Left colon (tissue), 2 donors: Measurements from ENCODE around the gene UBE2F. TPM values are rescaled to one million over a fixed set of nuclear protein-coding genes. Genes with fewer than 3 reads are reported as not detected.
"Not testable (repeated sequence)": the region's sequence is repeated elsewhere in the genome, so short reads cannot be mapped to it uniquely, and the experiment has no call there.

Source experiments
- ATAC-seq: fragments of 200-7000 bp; cut with Tn5 transposase; one replicate; pipeline ENCODE4 v1.9.1; 2020; ENCODE audit warnings: mild to moderate bottlenecking, moderate library complexity
- DNase-seq, 2 donors: peaks; one replicate each; pipeline ENCODE4 v3.0.0-alpha.2; 2020
- intact Hi-C, 2 donors: fragments of 100-400 bp; cut with DNase I in 1 of 2; cut with micrococcal nuclease in 1 of 2; formaldehyde crosslinking; loops; one replicate each; pipeline versions ENCODE4 v1.11.2 to v1.14.0; 2022; cut with DNase I, micrococcal nuclease
- total RNA-seq, 2 donors: library from RNA; stranded (reverse); fragmentation: NEBNext Ultra II Directional; extraction: Animal tissue kit (Norgen Biotek cat#: 25700); gene quantifications; one replicate each; pipeline ENCODE4 v1.2.1, GENCODE V29; 2021
- donor health status: DM: no; HTN: no; CAD: no.
- donor health status: DM: yes; HTN: yes; CAD: no.

Gene UBE2F
- total RNA-seq, 2 donors from 2014 or later: 50.8 to 52.9 TPM

- DNase-seq (peak; percentile 37 to 53), ATAC-seq (peak; percentile 25)
- intact Hi-C loops: no loop called here
Observed at GRCh38 chr2:237968048-237968862, 1.4 kb downstream of the UBE2F start.

DNA sequence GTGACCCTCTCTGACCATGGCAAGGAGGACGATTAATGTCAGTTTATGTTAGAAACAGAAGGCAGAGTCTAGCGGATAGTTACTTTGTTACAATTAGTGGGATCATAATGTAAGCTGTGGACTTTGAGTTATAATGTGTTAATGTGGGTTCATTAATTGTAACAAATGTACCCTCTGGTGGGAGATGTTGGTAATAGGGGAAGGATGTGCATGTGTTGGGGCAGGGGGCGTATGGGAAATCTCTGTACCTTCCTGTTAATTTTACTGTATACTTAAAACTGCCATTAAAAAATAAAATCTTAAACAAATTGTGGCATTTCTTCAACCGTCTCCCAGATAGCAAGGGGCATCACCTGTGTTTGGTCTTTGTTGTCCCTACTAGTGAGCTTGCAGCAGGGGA lies 4.8 kb downstream of the UBE2F start:
- no peak for DNase-seq
- ATAC-seq: no peak
- intact Hi-C loops: no loop called here

GRCh38 chr2:237972211-237972610 lies 5.4 kb downstream of the UBE2F start:
- intact Hi-C loops: no loop called here
- DNase-seq: no peak
- ATAC-seq: no peak

DNA sequence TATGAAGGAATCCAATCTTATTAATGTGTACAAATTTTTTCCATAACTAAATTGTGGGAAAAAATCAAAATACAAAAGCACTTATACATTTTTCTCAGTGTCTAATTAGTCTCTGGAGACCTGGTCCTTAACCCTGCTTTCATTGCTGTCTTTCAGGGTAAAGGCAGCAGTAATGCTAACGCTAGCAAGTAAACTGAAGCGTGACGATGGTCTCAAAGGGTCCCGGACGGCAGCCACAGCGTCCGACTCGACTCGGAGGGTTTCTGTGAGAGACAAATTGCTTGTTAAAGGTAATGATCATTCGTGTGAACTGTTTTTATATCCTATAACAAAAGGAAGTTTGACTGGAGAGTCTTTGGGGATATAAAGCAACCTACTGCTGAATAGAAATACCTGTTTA lies 6.1 kb downstream of the UBE2F start:
- no peak for DNase-seq
- intact Hi-C loops: no loop called here
- no peak for ATAC-seq

GRCh38 chr2:237977380-237977779 lies 10.6 kb downstream of the UBE2F start:
- intact Hi-C loops: no loop called here
- DNase-seq: no peak
- ATAC-seq: no peak

DNA sequence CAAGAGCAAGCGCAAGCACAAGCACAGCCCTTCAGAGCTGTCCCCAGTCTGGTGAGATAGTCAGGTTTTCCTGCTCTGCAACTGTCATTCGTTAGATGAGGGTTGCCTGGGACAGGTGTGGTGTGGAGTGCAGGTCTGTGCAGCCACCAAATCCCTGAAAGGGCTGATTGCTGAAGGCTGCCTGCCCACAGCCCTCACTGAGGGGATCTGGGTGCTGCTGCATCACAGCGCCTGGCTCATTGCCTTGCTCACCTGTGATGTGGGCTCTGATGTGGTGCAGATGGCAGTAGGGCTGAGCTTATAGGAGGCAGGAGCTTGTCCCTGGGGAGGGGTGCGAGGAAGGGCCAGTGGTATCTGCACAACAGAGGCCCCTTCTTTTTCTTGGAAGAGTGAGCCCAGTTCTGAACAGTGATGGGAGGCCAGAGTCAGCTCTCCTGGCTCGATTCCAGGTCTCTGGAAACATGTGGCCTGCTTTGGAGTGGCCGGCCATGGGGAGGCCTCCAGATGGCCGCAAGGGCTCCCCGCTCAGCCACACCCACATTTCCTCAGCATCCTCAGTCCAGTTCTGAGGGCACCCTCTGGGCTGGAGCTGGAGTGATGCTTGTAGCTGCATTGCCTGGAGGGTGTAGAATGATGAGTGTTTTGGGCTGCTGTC lies 11.4 kb downstream of the UBE2F start:
- ATAC-seq (no peak), DNase-seq (no peak)
- intact Hi-C loops: no loop called here

DNA sequence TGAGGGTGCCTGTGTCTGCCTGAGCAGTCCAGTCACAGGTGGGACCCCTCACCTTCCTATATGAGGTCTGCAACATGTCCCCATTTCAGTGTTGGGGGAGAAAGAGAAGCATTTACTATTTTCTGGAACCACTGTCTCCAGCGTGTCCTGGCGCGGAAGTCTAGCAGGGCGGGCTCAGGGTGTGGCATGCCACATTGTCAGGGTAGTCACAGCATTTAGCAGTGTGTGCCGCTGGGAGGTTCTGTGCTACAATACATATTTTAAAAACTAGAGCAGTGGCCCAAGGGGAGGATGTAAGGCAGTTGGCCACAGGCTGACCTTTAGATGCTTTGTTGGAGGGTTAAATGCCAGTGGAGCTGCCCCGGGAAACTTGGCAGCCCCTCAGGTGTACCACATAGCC lies 12.5 kb downstream of the UBE2F start:
- DNase-seq: no peak
- ATAC-seq: no peak
- intact Hi-C loops: no loop called here

DNA sequence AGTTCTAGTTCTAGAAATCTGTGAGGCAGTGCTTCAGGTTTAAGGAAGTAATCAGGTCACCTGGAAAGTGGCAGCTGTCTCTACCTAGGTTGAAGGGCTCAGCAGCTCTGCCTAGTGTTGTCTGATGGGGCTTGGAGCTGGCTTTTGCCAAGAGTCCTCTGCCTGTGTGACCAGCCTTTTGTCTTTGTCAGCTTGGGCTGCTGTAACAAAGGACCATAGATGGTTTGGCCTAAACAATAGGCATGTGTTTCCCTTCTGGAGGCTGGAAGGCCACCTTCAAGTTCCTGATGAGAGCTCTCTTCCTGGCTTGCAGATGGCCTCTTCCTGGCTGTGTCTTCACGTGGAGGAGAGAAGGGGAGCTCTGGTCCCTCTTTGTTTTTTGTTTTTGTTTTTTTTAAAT lies 13.3 kb downstream of the UBE2F start:
- intact Hi-C loops: no loop called here
- DNase-seq (no peak), ATAC-seq (no peak)

- DNase-seq (no peak), ATAC-seq (no peak)
- intact Hi-C loops: no loop called here
Observed at GRCh38 chr2:237980751-237981150, 13.9 kb downstream of the UBE2F start.

DNA sequence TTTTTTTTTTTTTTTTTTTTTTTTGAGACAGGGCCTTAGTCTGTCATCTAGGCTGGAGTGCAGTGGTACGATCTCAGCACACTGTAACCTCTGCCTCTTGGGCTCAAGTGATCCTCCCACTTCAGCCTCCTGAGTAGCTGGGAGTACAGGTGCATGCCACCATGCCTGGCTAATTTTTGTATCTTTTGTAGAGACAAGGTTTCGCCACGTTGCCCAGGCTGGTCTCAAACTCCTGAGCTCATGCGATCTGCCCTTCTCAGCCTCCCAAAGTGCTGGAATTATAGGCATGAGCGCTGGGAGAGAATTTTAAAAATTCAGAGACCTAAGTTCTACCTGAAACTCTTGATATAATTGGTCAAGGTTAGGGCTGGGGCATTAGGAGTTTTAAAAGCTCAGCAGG lies 14.8 kb downstream of the UBE2F start:
- ATAC-seq, DNase-seq, intact Hi-C loops: not testable (repeated sequence)

DNA sequence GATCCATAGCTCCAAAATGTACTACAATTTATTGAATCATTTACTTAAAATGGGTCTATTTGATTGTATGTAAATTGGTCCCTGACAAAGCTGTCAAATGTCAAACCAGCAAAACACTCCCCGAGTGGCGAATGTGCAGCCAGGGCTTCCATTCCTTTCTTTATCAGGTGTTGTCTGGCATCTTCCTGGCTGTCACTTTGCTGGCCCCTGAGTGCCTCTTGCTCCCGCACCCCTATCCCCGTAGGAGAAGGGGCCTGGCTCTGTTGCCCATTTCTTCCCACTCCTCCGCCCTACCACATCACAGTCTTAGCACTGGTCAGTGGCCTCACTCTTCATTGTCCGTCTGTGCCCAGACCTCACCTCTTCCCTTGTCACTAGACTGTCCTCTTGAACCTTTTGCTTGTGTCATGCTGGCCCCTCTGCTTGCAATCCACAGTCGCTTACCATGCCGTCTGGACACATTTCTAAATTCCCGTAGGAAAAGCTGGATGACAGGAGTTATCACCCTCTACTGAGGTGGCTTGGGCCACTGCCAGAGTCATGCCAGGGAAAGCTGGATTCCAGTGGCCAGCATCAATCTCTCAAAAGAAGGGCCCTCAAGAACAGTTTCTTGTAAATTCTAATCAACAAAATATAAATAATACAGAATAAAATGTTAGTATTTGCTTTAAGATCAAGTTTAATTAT lies 15.4 kb downstream of the UBE2F start:
- DNase-seq (no peak), ATAC-seq (no peak)
- intact Hi-C loops: no loop called here

DNA sequence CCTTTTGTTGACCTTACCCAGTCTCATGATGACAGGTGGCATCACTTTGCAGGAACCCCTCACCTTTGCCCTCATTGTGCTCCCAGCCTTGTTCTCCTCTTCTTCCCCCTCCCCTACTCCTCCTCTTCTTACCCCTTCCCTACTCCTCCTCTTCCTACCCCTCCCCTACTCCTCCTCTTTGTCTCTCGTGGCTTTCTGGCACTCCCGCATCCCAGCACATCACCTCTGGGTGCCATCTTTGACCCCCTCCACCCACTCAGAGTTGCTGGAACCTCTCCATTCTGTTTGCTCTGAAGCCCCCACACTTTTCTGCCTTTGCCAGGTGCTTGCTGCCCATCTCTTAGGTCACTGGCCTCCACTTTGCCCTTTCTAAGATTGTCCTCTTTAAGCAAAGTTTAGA lies 17.1 kb downstream of the UBE2F start:
- no peak for DNase-seq
- ATAC-seq: no peak
- intact Hi-C loops: no loop called here

DNA sequence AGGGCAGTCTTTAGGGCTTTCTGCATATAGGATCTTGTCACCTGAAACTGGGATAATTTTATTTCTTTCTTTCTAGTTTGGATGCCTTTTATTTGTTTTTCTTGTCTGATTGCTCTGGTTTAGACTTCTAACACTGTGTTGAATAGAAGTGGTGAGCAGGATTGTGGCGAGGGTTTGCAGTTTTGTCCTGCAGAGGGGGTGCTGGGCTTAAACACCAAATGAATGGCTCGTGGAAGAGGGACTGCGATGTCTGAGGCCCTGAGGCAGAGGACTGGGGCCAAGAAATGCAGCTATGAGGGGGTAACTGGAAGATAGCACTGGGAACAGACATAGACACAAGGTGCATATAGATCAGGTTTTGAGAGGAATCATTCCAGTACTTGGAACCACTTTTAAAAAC lies 20.5 kb downstream of the UBE2F start:
- ATAC-seq (no peak), DNase-seq (no peak)
- intact Hi-C loops: no loop called here

DNA sequence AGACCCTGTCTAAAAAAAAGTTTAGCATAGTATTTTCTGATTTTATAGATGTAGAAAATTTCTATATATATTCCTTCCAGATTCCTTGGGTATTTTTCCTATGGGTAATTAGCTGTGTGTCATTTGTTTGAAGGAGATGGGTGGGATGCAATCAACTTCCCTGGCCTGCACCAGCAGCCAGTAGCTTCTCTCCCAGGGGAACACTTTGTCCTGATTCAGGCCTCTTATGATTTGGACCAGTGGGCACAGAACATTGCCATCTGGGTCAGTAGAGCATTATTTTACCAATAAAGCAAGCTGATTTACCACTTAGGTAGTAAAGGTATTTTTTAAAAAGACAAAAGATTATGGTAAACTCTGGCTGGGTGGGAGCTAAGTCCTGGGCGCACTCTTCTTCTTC lies 26.9 kb downstream of the UBE2F start:
- ATAC-seq (no peak), DNase-seq (no peak)
- intact Hi-C loops: no loop called here

- ATAC-seq: no peak
- no peak for DNase-seq
- intact Hi-C loops: no loop called here
Observed at GRCh38 chr2:237995036-237995435, 28.2 kb downstream of the UBE2F start.

DNA sequence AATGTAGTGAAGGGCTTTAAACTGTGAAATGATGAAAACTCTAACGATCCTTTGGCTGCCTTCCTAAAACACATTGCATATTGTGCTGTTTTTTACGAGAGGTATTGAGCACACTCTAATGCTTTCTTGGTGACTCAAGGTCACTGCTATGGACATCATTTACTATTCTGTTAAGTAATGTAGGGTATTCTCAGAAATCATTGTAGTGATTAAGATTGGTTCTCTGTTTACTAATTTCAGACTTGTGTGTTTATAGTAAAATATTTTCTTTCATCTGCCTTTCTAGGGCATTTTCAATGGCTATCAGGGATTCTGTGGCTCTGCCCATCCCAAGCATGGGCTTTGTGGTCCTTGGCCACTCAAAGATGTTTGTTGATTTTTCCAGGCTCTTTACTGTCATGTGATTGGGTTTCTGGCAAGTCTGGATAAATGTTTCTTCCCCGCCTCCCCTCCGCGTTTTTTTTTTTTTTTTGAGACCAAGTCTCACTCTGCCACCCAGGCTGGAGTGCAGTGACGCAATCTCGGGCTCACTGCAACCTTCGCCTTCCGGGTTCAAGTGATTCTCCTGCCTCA lies 29.3 kb downstream of the UBE2F start:
- intact Hi-C loops: no loop called here
- ATAC-seq (no peak), DNase-seq (no peak)

- DNase-seq (no peak), ATAC-seq (no peak)
- intact Hi-C loops: no loop called here
Observed at GRCh38 chr2:237997521-237997920, 30.7 kb downstream of the UBE2F start.

- intact Hi-C loops: no loop called here
- ATAC-seq: no peak
- DNase-seq: no peak
Observed at GRCh38 chr2:237998530-237998929, 31.7 kb downstream of the UBE2F start.

GRCh38 chr2:238003234-238004031 lies 36.6 kb downstream of the UBE2F start:
- no peak for DNase-seq
- intact Hi-C loops: no loop called here
- no peak for ATAC-seq
